NCI-H1092 (cell line): Measurements from ENCODE around the gene BBOF1.
"Not testable (repeated sequence)": the region's sequence is repeated elsewhere in the genome, so short reads cannot be mapped to it uniquely, and the experiment has no call there.

Source experiments
- DNase-seq: peaks from one replicate; lab custom pipeline; 2025; lab: John Stamatoyannopoulos, UW

Gene BBOF1

DNA sequence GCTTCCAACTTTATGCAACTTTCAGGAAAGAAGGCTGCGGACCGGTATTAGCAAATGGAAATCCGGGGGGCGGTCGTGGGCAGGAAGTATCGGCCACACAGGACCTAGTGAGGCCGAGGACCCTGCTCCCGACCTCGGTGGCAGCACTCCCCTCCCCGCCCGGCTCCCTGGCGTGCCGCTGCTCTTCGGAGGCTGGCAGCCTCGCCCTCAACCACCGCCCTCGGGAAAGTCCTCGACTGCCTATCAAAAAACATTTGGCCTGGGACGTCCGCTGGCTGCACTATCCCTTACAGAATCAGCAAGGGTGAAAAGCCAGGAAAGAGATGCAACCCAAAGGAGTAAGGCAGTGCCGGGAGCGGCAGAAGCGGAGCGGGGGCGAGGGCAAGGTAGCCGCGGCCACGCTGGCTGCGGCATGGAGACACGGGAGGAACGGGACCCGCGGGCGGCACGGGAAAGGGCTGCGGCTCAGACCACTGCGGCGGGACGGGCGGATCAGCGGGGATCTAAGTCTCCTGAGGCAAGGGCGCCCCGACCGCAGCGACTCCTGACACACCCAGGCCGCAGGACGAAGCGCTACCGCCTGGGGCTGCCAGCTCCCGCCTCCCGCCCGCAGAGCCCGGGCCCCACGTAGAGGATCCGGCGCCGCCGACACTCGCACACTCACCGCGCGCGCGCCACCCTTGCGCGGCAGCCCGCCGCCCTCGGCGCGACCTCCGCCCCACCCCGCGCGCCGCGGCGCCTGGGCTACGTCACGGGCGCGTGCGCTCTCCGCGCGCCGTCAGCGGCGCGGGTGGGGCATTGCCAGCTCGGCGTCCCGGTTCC is at the start of gene BBOF1, which contains the start of gene ENTPD5:
BBOF1 (plus strand) TSS at position 764 of the 822 bp plus-strand sequence. CDS start 130 bp downstream, outside the sequence.
ENTPD5 (minus strand) TSS at position 703 of the 822 bp plus-strand sequence. CDS start 31,186 bp downstream, outside the sequence.
- peak; percentile 58 for DNase-seq

DNA sequence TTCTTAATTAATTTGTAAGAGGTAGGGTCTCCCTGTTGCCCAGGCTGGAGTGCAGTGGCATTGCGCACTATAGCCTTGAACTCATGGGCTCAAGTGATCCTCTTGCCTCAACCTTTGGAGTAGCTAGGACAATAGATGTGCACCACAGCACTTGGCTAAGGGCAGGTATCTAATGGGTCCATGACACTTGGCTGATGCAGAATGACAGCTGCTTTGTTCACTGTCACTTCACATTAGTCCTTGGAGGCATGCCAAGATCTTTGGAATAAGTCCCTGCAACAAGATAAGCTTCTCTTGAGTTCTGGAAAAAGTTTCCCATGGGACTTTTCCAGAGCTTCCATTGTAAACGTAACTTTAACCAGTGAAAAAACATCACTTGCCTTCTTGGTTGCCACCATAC is 45.7 kb upstream of the BBOF1 start:
- no peak for DNase-seq

DNA sequence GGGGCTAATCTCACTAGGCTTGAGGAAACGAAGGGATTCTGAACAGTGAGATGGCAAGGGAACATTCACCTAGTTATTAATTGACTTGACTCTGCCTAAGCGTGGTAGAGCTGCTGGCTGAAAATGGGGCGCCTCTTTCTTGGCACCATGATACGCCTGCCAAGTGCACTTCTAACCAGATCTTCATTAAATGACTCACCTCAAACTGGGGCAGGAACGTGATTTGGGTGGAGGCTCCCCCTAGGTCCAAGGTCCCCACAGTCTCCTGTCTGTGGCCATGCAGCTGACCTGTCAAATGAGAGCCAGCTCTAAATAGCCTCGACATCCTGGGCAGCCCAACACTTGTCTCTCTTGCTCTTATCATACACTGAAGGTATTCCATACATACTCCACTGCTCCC is 43.0 kb upstream of the BBOF1 start:
- no peak for DNase-seq

GRCh38 chr14:73977896-73978295 is 41.3 kb upstream of the BBOF1 start:
- DNase-seq: no peak

DNA sequence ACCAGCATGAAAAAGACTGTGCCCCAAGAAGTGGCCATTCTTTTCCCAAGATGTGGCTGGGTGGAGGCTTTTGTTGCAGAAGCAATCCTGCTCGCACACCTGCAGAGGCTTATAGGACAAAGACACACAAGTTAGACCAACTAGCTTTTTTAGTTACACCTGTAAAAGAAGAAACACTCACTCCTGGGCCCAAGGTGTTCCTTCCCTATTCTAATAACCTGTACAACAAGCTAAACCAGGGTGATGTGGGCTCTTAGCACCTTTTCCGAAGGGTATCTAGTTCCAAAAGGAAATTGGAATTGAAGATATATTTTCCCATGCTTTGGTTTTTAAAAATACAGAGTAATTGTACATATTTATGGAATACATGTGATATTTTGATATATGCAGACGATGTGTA is 31.1 kb upstream of the BBOF1 start:
- DNase-seq: no peak

- not testable (repeated sequence) for DNase-seq
Observed at GRCh38 chr14:73988656-73989055, 30.5 kb upstream of the BBOF1 start.

GRCh38 chr14:73991092-73991491 is 28.1 kb upstream of the BBOF1 start:
- no peak for DNase-seq

DNA sequence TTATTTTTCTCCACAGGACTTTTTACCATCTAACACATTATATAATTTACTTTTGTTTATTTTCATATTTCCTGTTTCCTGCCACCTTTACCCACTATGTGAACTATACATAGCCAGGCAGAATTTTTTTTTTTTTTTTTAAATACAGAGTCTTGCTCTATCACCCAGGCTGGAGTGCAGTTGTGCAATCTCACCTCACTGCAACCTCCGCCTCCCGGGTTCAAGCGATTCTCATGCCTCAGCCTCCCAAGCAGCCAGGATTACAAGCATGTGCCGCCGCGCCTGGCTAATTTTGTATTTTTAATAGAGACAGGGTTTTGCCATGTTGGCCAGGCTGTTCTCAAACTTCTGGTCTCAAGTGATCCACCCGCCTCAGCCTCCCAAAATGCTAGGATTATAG is 24.2 kb upstream of the BBOF1 start:
- DNase-seq: not testable (repeated sequence)

GRCh38 chr14:73995977-73996378 is 23.2 kb upstream of the BBOF1 start:
- DNase-seq: no peak

DNA sequence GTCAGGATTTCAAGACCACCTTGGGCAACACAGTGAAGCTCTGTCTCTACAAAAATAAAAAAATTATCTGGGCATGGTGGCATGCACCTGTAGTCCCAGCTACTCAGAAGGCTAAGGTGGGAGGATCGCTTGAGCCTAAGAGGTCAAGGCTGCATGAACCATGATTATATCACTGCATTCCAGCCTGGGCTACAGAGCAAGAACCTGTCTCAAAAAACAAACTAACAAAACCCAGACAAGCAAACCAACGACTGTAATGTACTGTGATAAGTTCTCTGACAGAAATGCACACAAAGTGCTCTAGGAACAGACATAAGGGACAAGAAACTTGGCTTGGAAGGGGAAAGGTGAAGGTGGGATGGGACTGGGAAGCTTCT is 22.4 kb upstream of the BBOF1 start:
- no peak for DNase-seq

DNA sequence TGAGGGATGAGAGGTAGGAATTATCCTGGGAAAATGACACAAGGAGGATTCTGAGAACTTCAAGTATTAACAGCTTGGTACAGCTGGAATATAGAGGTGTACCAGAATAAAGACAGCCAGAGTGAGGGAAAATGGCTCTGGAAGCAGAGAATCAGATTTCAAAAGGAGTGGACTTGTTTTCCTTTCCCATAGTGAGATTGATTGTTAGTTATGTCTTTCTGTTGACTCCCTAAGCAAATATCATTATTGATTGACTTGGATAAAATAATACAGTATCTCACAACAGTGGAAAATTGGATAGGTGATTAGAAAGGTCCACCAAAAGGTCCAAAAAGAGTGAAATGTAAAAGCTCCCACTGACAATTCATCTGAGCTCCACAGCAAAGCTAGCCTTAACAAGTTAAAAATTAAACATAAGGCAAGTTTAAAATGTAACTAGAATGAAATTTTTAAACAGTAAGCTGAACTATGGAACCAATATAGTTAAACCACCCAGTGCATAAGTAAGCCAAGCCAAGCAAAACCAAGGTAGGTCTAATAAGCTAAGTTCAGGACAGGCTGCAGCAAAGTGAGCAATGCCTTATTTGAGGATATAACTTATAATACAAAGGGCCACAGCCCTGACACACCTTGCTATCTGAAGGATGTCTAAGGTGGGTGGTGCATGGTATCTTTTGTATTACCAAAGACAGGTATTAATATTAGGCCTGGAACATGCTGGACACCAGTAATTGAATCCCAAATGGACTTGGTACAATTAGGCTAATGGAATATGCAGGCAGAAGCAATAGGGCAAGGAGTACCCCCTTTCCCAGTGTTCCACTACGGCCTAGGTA is 21.8 kb upstream of the BBOF1 start:
- DNase-seq: no peak

GRCh38 chr14:73997944-73998447 is 21.2 kb upstream of the BBOF1 start:
- no peak for DNase-seq

DNA sequence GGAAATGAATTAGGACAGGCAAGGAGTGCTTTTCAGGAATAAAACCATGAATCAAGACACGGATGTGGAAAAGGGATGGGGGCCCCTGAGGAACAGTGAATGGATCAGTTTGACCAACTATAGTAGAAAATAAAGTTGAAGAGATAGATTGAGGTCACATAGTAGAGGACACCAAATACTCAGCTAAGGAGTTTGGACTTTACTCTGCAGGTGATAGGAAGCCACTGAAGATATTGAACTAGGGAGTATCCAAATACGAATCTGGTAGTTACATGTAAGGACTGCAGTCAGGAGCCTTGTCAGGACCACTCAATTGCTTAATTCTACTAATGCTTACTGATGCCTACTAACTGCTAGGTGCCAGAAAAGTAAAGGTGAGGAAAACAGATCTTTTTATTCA is 20.4 kb upstream of the BBOF1 start:
- DNase-seq: no peak

GRCh38 chr14:74005664-74006063 is 13.5 kb upstream of the BBOF1 start:
- not testable (repeated sequence) for DNase-seq

DNA sequence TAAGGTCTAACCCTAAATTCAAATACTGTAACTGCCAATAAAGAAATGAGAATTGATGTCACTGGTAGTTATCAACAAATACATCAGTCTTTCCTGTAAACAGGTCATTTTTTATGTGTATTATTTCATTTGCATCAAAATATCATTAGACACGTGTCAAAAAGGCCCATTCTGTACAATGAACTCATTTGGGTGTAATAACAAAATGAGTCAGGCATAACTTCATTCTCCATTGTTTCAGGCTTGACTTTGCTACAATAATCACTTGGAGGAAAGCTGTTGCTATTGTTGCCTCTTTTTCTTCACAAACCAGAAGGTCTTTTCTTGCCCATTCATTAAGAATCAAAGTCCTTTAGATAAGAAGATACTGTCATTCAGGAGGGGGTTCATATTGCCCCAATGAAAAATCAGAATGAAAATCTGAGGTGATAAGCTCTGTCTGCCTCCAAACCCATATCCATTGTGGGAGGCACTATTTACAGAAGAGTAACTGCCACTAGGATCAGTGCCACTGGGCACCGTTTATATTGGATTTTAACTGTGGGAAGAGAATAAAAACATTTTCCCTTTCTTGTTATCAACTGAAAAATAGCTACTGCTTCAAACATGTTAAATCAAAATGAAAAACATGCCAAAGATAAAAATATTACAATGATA is 10.2 kb upstream of the BBOF1 start:
- DNase-seq: no peak

GRCh38 chr14:74014299-74014698 is 4.8 kb upstream of the BBOF1 start:
- DNase-seq: no peak

DNA sequence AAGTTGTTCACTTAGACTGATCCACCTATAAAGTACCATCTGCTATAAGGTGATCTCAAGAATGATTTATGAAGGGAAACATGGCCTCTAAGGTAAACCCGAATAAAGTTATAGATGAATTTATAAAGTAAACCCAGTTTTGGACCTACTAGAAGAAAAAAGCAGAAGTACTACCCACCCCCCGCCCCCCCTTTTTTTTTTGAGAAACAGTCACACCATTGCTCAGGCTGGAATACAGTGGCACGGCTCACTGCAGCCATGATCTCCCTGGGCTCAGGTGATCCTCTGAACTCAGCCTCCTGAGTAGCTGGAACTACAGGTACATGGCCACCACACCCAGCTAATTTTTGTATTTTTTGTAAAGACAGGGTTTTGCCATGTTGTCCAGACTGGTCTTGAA is 4.0 kb upstream of the BBOF1 start:
- no peak for DNase-seq

GRCh38 chr14:74015963-74016362 is 3.2 kb upstream of the BBOF1 start:
- DNase-seq: no peak

DNA sequence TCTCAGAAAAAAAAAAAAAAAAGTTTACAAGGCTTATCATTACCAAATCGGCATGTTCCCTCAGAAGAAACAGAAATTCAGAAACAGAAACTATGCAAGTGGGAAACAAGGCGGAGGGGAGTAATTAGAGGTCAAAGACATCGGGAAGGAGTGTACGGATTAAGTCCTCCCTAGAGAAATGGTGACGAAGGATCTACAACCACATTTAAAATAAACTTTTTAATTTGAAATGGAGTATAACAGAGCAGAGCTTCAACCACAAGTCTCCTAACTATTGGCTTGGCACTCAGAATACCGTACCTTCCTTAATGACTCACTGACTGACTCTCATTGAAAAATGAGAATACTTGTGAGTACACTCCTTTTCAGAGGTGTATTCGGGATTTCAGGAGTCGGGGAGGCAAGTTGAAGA is 969 bp upstream of the BBOF1 start:
- no peak for DNase-seq

GRCh38 chr14:74019408-74020137 is 424 bp downstream of the BBOF1 start:
- DNase-seq: no peak

DNA sequence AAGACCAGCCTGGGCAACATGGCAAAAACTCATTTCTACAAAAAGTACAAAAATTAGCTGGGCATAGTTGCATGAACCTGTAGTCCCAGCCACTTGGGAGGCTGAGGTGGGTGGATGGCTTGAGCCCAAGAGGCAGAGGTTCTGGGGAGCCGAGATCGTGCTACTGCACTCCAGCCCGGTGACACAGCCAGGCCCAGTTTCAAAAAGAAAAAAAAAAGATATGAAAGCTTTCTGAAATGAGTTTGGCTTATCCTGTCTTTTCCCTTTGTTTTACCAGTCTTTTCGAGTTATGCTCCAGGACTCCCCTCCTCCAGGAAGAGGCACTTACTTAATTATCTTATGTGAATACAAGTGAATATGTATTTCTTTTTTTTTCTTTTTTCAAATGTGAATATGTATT is 3.2 kb downstream of the BBOF1 start:
- no peak for DNase-seq

GRCh38 chr14:74029136-74029535 is 10.0 kb downstream of the BBOF1 start:
- no peak for DNase-seq
